ENCODE data around the gene GATA3. TPM values are rescaled to one million over a fixed set of nuclear protein-coding genes. Genes with fewer than 3 reads are reported as not detected.
A peak's percentile ranks its signal among the peaks of the same experiment; 100 is the strongest.

Gene GATA3
- total RNA-seq, 4 donors from 2014 or later = 0.80 to 5.8 (median 1.4) TPM; not detected in 1

- Histone ChIP-seq H3K4me3 (no peak overlapping the region), H3K9me3 (peaks cover 0 to 2% (median 0%) of the 10 kb centered on the region in 4 donors), H3K27me3 (peaks cover 3 to 99% of the 10 kb centered on the region in 2 donors), H3K4me1 (peaks cover 6 to 62% (median 33%) of the 10 kb centered on the region in 4 donors), H3K36me3 (no peaks in the 10 kb centered on the region), H3K27ac (no peak overlapping the region)
- DNase-seq = no peak
- TF ChIP-seq POLR2A (IDR thresholded peaks at IDR 0.05) (no peak), CTCF (IDR thresholded peaks at IDR 0.05) (no peak)
Observed at GRCh38 chr10:8048281-8049008, 6.0 kb upstream of the GATA3 start.

GRCh38 chr10:8049045-8049864, 5.2 kb upstream of the GATA3 start:
- no peak for DNase-seq
- Histone ChIP-seq H3K27me3 (peaks cover 3 to 97% of the 10 kb centered on the region in 2 donors), H3K9me3 (peaks cover 0 to 4% (median 0%) of the 10 kb centered on the region in 4 donors), H3K4me3 (peak overlapping the region in 3 of 4 donors; percentile 38 to 52 (median 45)), H3K36me3 (no peaks in the 10 kb centered on the region), H3K4me1 (peaks cover 6 to 70% (median 36%) of the 10 kb centered on the region in 4 donors), H3K27ac (no peak overlapping the region)
- no peak for TF ChIP-seq POLR2A (IDR thresholded peaks at IDR 0.05)

GRCh38 chr10:8049865-8050555, 4.5 kb upstream of the GATA3 start:
- Histone ChIP-seq H3K4me3 (peak overlapping the region in 3 of 4 donors; percentile 38 to 52 (median 45)), H3K27me3 (peaks cover 0 to 97% of the 10 kb centered on the region in 2 donors), H3K4me1 (peaks cover 6 to 71% (median 36%) of the 10 kb centered on the region in 4 donors), H3K36me3 (no peaks in the 10 kb centered on the region), H3K9me3 (peaks cover 0 to 4% (median 0%) of the 10 kb centered on the region in 4 donors), H3K27ac (no peak overlapping the region)
- no peak for DNase-seq
- no peak for TF ChIP-seq CTCF (IDR thresholded peaks at IDR 0.05)
- no peak for TF ChIP-seq POLR2A (IDR thresholded peaks at IDR 0.05)

- Histone ChIP-seq H3K4me3 (peak overlapping the region in 3 of 4 donors; percentile 38 to 52 (median 45)), H3K9me3 (peaks cover 0 to 4% (median 0%) of the 10 kb centered on the region in 4 donors), H3K27ac (no peak overlapping the region), H3K4me1 (peaks cover 3 to 71% (median 36%) of the 10 kb centered on the region in 4 donors), H3K36me3 (no peaks in the 10 kb centered on the region), H3K27me3 (peaks cover 0 to 97% of the 10 kb centered on the region in 2 donors)
- DNase-seq = peak in 2 of 3 donors; percentile 71 to 72
- no peak for TF ChIP-seq POLR2A (IDR thresholded peaks at IDR 0.05)
- TF ChIP-seq CTCF (IDR thresholded peaks at IDR 0.05) = no peak
Observed at GRCh38 chr10:8050556-8051108, 3.9 kb upstream of the GATA3 start.

GRCh38 chr10:8051109-8051821, 3.2 kb upstream of the GATA3 start:
- peaks cover 0 to 4% (median 0%) of the 10 kb centered on the region in 4 donors for H3K9me3 ChIP-seq
- H3K4me3 ChIP-seq = peak overlapping the region in 2 of 4 donors; percentile 45 to 52
- H3K36me3 ChIP-seq = no peaks in the 10 kb centered on the region
- TF ChIP-seq POLR2A (IDR thresholded peaks at IDR 0.05) (no peak), CTCF (IDR thresholded peaks at IDR 0.05) (no peak)
- no peak for DNase-seq
- H3K27me3 ChIP-seq = peaks cover 0 to 98% of the 10 kb centered on the region in 2 donors
- H3K27ac ChIP-seq = no peak overlapping the region
- H3K4me1 ChIP-seq = peaks cover 3 to 73% (median 36%) of the 10 kb centered on the region in 4 donors
